ENCODE measurements around the gene SH3PXD2A. TPM values are rescaled to one million over a fixed set of nuclear protein-coding genes. Genes with fewer than 3 reads are reported as not detected.
A peak's percentile ranks its signal among the peaks of the same experiment; 100 is the strongest.
"Not testable (repeated sequence)": the region's sequence is repeated elsewhere in the genome, so short reads cannot be mapped to it uniquely, and the experiment has no call there.

SH3PXD2A gene
- total RNA-seq, 1 donor from 2014 or later: 50.3 TPM

GRCh38 chr10:103648251-103648635, 207.1 kb downstream of the SH3PXD2A start:
- no peak for DNase-seq (ENCODE audit: low spot score)

- DNase-seq (ENCODE audit: low spot score): no peak
Observed at GRCh38 chr10:103646304-103646703, 209.1 kb downstream of the SH3PXD2A start.

- DNase-seq (ENCODE audit: low spot score): peak; percentile 63
Observed at GRCh38 chr10:103645141-103646054, 210.0 kb downstream of the SH3PXD2A start.

- no peak for DNase-seq (ENCODE audit: low spot score)
Observed at GRCh38 chr10:103643381-103643780, 212.0 kb downstream of the SH3PXD2A start.

- DNase-seq (ENCODE audit: low spot score): no peak
Observed at GRCh38 chr10:103641326-103641725, 214.1 kb downstream of the SH3PXD2A start.

GRCh38 chr10:103640436-103641181, 214.8 kb downstream of the SH3PXD2A start:
- no peak for DNase-seq (ENCODE audit: low spot score)

GRCh38 chr10:103638948-103639347, 216.4 kb downstream of the SH3PXD2A start:
- DNase-seq (ENCODE audit: low spot score): no peak

GRCh38 chr10:103637927-103638557, 217.3 kb downstream of the SH3PXD2A start:
- DNase-seq (ENCODE audit: low spot score): peak; percentile 84

GRCh38 chr10:103637011-103637410, 218.4 kb downstream of the SH3PXD2A start:
- DNase-seq (ENCODE audit: low spot score): no peak

GRCh38 chr10:103636492-103636891, 218.9 kb downstream of the SH3PXD2A start:
- DNase-seq (ENCODE audit: low spot score): no peak

- no peak for DNase-seq (ENCODE audit: low spot score)
Observed at GRCh38 chr10:103635580-103635979, 219.8 kb downstream of the SH3PXD2A start.

GRCh38 chr10:103633846-103634245, 221.5 kb downstream of the SH3PXD2A start:
- no peak for DNase-seq (ENCODE audit: low spot score)

GRCh38 chr10:103632871-103633270, 222.5 kb downstream of the SH3PXD2A start:
- not testable (repeated sequence) for DNase-seq (ENCODE audit: low spot score)

- DNase-seq (ENCODE audit: low spot score): no peak
Observed at GRCh38 chr10:103632247-103632642, 223.1 kb downstream of the SH3PXD2A start.

GRCh38 chr10:103630156-103630555, 225.2 kb downstream of the SH3PXD2A start:
- no peak for DNase-seq (ENCODE audit: low spot score)

GRCh38 chr10:103629581-103629980, 225.8 kb downstream of the SH3PXD2A start:
- DNase-seq (ENCODE audit: low spot score): no peak

GRCh38 chr10:103627893-103628292, 227.5 kb downstream of the SH3PXD2A start:
- DNase-seq (ENCODE audit: low spot score): no peak

- no peak for DNase-seq (ENCODE audit: low spot score)
Observed at GRCh38 chr10:103627111-103627892, 228.1 kb downstream of the SH3PXD2A start.

- no peak for DNase-seq (ENCODE audit: low spot score)
Observed at GRCh38 chr10:103626178-103626577, 229.2 kb downstream of the SH3PXD2A start.

- no peak for DNase-seq (ENCODE audit: low spot score)
Observed at GRCh38 chr10:103622935-103623574, 232.3 kb downstream of the SH3PXD2A start.

- DNase-seq (ENCODE audit: low spot score): no peak
Observed at GRCh38 chr10:103622286-103622685, 233.1 kb downstream of the SH3PXD2A start.
